Stomach (tissue), 9 donors: ENCODE results near the gene DPH7. TPM values are rescaled to one million over a fixed set of nuclear protein-coding genes. Genes with fewer than 3 reads are reported as not detected.
"Not testable (repeated sequence)": the region's sequence is repeated elsewhere in the genome, so short reads cannot be mapped to it uniquely, and the experiment has no call there.

Source experiments
- DNase-seq, 2 donors: peaks; one replicate each; pipeline versions ENCODE4 v3.0.0 to v3.0.0-alpha.2; 2013 to 2019
- H3K27ac ChIP-seq, 5 donors: fragments of 200-600 bp in 4 of 5; sonication (generic) in 4 of 5; one replicate each; pipeline ENCODE4 v1.5.1; 2013 to 2019; ENCODE audit warnings: mild to moderate bottlenecking in 1 of 5, moderate library complexity in 1 of 5
- H3K27me3 ChIP-seq, 3 donors: fragments of 200-600 bp; sonication (generic); one replicate each; pipeline ENCODE4 v1.5.1; 2017 to 2019; ENCODE audit warnings: mixed run types in 1 of 3
- H3K36me3 ChIP-seq, 4 donors: fragments of 200-600 bp; sonication (generic); 1 replicate in 3 of 4; 2 replicates in 1 of 4; pipeline ENCODE4 v1.5.1; 2016 to 2019
- H3K4me1 ChIP-seq, 4 donors: fragments of 200-600 bp; sonication (generic); one replicate each; pipeline ENCODE4 v1.5.1; 2016 to 2019
- H3K4me3 ChIP-seq, 4 donors: fragments of 200-600 bp; sonication (generic) in 3 of 4; one replicate each; pipeline ENCODE4 v1.5.1; 2016 to 2019; ENCODE audit warnings: mild to moderate bottlenecking in 1 of 4
- H3K9me3 ChIP-seq, 4 donors: fragments of 200-600 bp; sonication (generic); one replicate each; pipeline ENCODE4 v1.5.1; 2016 to 2019
- EP300 ChIP-seq: sonication (generic); formaldehyde crosslinking; IDR thresholded peaks from one replicate; pipeline ENCODE4 v1.6.1; 2017; ENCODE audit warnings: antibody characterized with exemption
- POLR2A ChIP-seq, 4 donors: fragments of 450-650 bp; IDR thresholded peaks; one replicate each; pipeline ENCODE4 v1.6.1; 2016; ENCODE audit warnings: antibody characterized with exemption in 4 of 4, control low read depth in 2 of 4, mild to moderate bottlenecking in 1 of 4, moderate library complexity in 1 of 4
- POLR2AphosphoS5 ChIP-seq, 3 donors: sonication (generic); formaldehyde crosslinking; IDR thresholded peaks; one replicate each; pipeline ENCODE4 v1.6.1; 2016; ENCODE audit warnings: antibody characterized with exemption in 3 of 3
- WGBS, 5 donors: extraction: QIAGEN DNeasy Blood & Tissue Kit in 3 of 5; methylation state at CpG; one replicate each; pipeline versions ENCODE4 v1.1.5 to v1.1.7; 2013 to 2018; 5-methylcytosine and 5-hydroxymethylcytosine counted together
- intact Hi-C: fragments of 100-400 bp; cut with DNase I; formaldehyde crosslinking; loops from one replicate; pipeline ENCODE4 v1.15.1; 2023; ENCODE audit warnings: low total_unique reads
- polyA plus RNA-seq, 3 donors: library from polyadenylated mRNA; stranded (reverse); fragments of 200-250 nt; gene quantifications; one replicate each; pipeline ENCODE4 v1.2.3, GENCODE V29; 2013
- total RNA-seq, 5 donors: library from RNA; depleted of rRNA; stranded (reverse); fragments of >200 nt; gene quantifications; one replicate each; pipeline versions ENCODE4 v1.1.0 to v1.2.3, GENCODE V29; 2014 to 2016
- TF ChIP-seq, protein P1 (sequence below), 7 experiments: fragments of 450-650 bp in 4 of 7; fragments of 200-600 bp in 3 of 7; sonication (generic) in 3 of 7; IDR thresholded peaks; one replicate each; pipeline ENCODE4 v1.5.1; 2016 to 2019; ENCODE audit warnings: antibody characterized with exemption in 7 of 7, control low read depth in 2 of 7, mild to moderate bottlenecking in 1 of 7
- donor health status: healthy with polysubstance abuse.
- donor health status: Bipolar disorder and iron deficiency.
- donor health status: healthy.

DPH7 gene
- total and polyA plus RNA-seq, 8 donors: 14.3 to 134 (median 23.8) TPM

- H3K4me1 ChIP-seq: peaks cover 19 to 30% (median 27%) of the 10 kb centered on the region in 4 donors
- H3K9me3 ChIP-seq: no peaks in the 10 kb centered on the region
- no peak overlapping the region for H3K27ac ChIP-seq
- H3K27me3 ChIP-seq: no peaks in the 10 kb centered on the region
- no peak for DNase-seq
- no peaks in the 10 kb centered on the region for H3K36me3 ChIP-seq
- no peak overlapping the region for H3K4me3 ChIP-seq
- WGBS, 5 donors: 11 to 19% (median 13%) methylated on average over 3 of the region's 3 CpGs
- TF ChIP-seq, protein P1, sequence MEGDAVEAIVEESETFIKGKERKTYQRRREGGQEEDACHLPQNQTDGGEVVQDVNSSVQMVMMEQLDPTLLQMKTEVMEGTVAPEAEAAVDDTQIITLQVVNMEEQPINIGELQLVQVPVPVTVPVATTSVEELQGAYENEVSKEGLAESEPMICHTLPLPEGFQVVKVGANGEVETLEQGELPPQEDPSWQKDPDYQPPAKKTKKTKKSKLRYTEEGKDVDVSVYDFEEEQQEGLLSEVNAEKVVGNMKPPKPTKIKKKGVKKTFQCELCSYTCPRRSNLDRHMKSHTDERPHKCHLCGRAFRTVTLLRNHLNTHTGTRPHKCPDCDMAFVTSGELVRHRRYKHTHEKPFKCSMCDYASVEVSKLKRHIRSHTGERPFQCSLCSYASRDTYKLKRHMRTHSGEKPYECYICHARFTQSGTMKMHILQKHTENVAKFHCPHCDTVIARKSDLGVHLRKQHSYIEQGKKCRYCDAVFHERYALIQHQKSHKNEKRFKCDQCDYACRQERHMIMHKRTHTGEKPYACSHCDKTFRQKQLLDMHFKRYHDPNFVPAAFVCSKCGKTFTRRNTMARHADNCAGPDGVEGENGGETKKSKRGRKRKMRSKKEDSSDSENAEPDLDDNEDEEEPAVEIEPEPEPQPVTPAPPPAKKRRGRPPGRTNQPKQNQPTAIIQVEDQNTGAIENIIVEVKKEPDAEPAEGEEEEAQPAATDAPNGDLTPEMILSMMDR (IDR thresholded peaks at IDR 0.05): no peak
- TF ChIP-seq POLR2A (IDR thresholded peaks at IDR 0.05) (no peak), POLR2AphosphoS5 (IDR thresholded peaks at IDR 0.05) (no peak), EP300 (no peak)
- intact Hi-C loops: loop anchor here (10.0 kb wide), 1 partner anchor 62 kb away; no protein-coding TSS in a partner anchor
Measured at GRCh38 chr9:137602661-137603060, 23.9 kb upstream of the DPH7 start.

GRCh38 chr9:137598943-137599342 lies 20.2 kb upstream of the DPH7 start:
- no peaks in the 10 kb centered on the region for H3K9me3 ChIP-seq
- H3K4me3 ChIP-seq: no peak overlapping the region
- no peak for TF ChIP-seq EP300
- no peak for TF ChIP-seq POLR2AphosphoS5 (IDR thresholded peaks at IDR 0.05)
- TF ChIP-seq POLR2A (IDR thresholded peaks at IDR 0.05): no peak
- TF ChIP-seq, protein P1 (IDR thresholded peaks at IDR 0.05): no peak
- whole genome bisulfite sequencing, 5 donors: 72 to 81% (median 77%) methylated on average over 8 of the region's 8 CpGs
- H3K4me1 ChIP-seq: peaks cover 0 to 7% (median 3%) of the 10 kb centered on the region in 4 donors
- H3K27ac ChIP-seq: no peak overlapping the region
- no peak for DNase-seq
- H3K36me3 ChIP-seq: no peaks in the 10 kb centered on the region
- no peaks in the 10 kb centered on the region for H3K27me3 ChIP-seq
- intact Hi-C loops: no loop called here

DNA sequence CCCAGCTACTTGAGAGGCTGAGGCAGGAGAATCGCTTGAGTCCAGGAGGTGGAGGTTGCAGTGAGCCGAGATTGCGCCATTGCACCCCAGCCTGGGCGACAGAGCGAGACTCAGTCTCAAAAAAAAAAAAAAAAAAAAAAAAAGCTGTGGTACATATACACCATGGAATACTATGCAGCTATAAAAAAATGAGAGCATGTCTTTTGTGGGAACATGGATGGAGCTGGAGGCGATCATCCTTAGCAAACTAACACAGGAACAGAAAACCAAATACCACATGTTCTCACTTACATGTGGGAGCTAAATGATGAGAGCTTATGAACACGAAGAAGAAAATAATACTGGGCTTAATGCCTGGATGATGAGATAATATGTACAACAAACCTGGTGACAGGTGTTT lies 17.9 kb upstream of the DPH7 start:
- H3K36me3 ChIP-seq, H3K9me3 ChIP-seq, H3K4me3 ChIP-seq, DNase-seq, H3K27ac ChIP-seq, H3K27me3 ChIP-seq, intact Hi-C loops: not testable (repeated sequence)
- 94 to 98% (median 96%) methylated on average over 7 of the region's 7 CpGs for WGBS, 5 donors
- H3K4me1 ChIP-seq: peaks cover 8 to 28% (median 25%) of the 10 kb centered on the region in 4 donors

GRCh38 chr9:137593176-137593575 lies 14.5 kb upstream of the DPH7 start:
- intact Hi-C loops: no loop called here
- peak overlapping the region; percentile 75 to 87 (median 81) for H3K27ac ChIP-seq
- H3K36me3 ChIP-seq: peaks cover 2 to 4% (median 3%) of the 10 kb centered on the region in 4 donors
- no peak overlapping the region for H3K4me3 ChIP-seq
- WGBS, 5 donors: 26 to 51% (median 30%) methylated on average over 10 to 12 of the region's 12 CpGs
- H3K9me3 ChIP-seq: no peaks in the 10 kb centered on the region
- peak; percentile 83 to 90 for DNase-seq
- H3K4me1 ChIP-seq: peaks cover 27 to 51% (median 50%) of the 10 kb centered on the region in 4 donors
- no peaks in the 10 kb centered on the region for H3K27me3 ChIP-seq
- TF ChIP-seq, protein P1 (IDR thresholded peaks at IDR 0.05): no peak
- TF ChIP-seq EP300 (no peak), POLR2AphosphoS5 (IDR thresholded peaks at IDR 0.05) (no peak), POLR2A (IDR thresholded peaks at IDR 0.05) (no peak)

- whole genome bisulfite sequencing, 5 donors: 23 to 55% (median 36%) methylated on average over 7 of the region's 7 CpGs
- peak; percentile 75 to 92 for DNase-seq
- Histone ChIP-seq H3K4me3 (no peak overlapping the region), H3K9me3 (no peaks in the 10 kb centered on the region), H3K27ac (peak overlapping the region; percentile 75 to 87 (median 81)), H3K36me3 (peaks cover 6 to 8% (median 7%) of the 10 kb centered on the region in 4 donors), H3K4me1 (peaks cover 27 to 55% (median 51%) of the 10 kb centered on the region in 4 donors), H3K27me3 (no peaks in the 10 kb centered on the region)
- TF ChIP-seq, protein P1 (IDR thresholded peaks at IDR 0.05): no peak
- TF ChIP-seq EP300 (no peak), POLR2AphosphoS5 (IDR thresholded peaks at IDR 0.05) (peak in 2 of 3 donors; percentile 20 to 64), POLR2A (IDR thresholded peaks at IDR 0.05) (no peak)
- intact Hi-C loops: no loop called here
Measured at GRCh38 chr9:137592767-137593166, 14.0 kb upstream of the DPH7 start.
